D721Med (cell line): ENCODE data around the gene PKD1L1.

ENCODE experiments used
- DNase-seq: peaks from one replicate; pipeline ENCODE4 v3.0.0; 2011; ENCODE audit warnings: low spot score; ENCODE audit not compliant: insufficient read length
- FAIRE-seq: peaks from 2 replicates; lab custom pipeline; 2011; peaks lifted over from hg19 to GRCh38; lab: Jason Lieb, UNC
- TF ChIP-seq, protein P1 (sequence below): IDR thresholded peaks from 2 replicates; pipeline ENCODE4 v1.5.1; 2012; ENCODE audit warnings: mild to moderate bottlenecking, control low read depth; ENCODE audit not compliant: insufficient read depth; ENCODE audit errors: missing control alignments

Gene PKD1L1

GRCh38 chr7:47968847-47969774 lies 20.8 kb upstream of the PKD1L1 start:
- FAIRE-seq, result peak; percentile 71
- DNase-seq, result peak; percentile 58
- TF ChIP-seq, protein P1, sequence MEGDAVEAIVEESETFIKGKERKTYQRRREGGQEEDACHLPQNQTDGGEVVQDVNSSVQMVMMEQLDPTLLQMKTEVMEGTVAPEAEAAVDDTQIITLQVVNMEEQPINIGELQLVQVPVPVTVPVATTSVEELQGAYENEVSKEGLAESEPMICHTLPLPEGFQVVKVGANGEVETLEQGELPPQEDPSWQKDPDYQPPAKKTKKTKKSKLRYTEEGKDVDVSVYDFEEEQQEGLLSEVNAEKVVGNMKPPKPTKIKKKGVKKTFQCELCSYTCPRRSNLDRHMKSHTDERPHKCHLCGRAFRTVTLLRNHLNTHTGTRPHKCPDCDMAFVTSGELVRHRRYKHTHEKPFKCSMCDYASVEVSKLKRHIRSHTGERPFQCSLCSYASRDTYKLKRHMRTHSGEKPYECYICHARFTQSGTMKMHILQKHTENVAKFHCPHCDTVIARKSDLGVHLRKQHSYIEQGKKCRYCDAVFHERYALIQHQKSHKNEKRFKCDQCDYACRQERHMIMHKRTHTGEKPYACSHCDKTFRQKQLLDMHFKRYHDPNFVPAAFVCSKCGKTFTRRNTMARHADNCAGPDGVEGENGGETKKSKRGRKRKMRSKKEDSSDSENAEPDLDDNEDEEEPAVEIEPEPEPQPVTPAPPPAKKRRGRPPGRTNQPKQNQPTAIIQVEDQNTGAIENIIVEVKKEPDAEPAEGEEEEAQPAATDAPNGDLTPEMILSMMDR, result peak; percentile 59

GRCh38 chr7:47967708-47968107 lies 19.4 kb upstream of the PKD1L1 start:
- FAIRE-seq (no peak), DNase-seq (no peak)
- TF ChIP-seq, protein P1, result no peak

DNA sequence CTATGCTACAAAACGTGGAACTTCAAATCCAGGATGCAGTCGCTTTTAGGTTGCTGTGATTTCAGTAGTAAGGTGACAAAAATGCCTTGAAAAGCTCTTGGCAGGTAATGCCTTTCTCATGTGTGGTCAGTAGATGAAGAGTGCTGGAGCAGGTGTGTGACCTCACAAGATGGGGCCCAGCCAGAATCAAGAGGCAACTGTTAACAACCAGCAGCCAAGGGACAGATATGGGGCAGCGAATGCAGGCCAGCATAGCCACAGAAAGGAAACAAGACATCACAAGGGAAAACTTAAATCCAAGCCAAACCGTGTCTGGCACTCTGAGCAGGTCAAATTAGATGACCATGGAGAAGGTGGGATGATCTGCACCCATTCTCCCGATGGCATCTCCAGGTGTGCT lies 18.9 kb upstream of the PKD1L1 start:
- TF ChIP-seq, protein P1, result no peak
- DNase-seq (no peak), FAIRE-seq (no peak)

DNA sequence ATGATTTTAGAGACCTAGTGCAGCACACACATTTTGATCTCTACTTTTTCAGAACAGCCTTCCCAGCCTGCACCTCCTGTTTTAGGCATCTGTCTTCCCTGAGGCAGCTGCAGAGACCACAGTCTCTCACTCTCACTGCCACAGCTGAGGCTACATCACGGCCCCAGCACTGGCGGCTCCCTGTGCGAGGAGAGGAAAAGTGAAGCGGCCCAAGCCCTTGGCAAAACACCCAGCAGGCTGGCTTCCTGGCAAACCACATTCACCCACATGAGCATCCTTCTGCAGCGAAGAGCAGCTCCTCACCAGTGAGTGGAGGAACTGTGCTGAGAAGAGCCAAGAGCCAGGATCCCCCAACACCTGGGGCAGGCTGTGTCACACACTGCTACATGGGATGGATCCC lies 17.2 kb upstream of the PKD1L1 start:
- no peak for FAIRE-seq
- no peak for DNase-seq
- TF ChIP-seq, protein P1, result no peak

DNA sequence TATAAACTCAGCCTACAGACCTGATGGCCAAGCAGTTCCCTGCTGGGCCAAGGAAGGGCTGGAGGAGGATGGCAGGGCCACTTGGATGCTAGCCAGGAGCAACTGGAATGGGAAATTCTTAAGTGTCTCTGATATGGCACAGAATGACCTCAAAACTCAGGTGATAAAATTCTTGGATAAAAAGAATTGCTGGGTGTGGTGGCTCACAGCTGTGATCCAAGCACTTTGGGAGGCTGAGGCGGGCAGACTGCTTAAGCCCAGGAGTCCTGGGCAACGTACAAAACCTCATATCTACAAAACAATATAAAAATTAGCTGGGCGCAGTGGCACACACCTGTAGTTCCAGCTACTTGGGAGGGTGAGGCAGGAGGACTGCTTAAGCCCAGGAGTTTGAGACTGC lies 14.0 kb upstream of the PKD1L1 start:
- FAIRE-seq, result no peak
- no peak for DNase-seq
- TF ChIP-seq, protein P1, result no peak

- TF ChIP-seq, protein P1, result no peak
- DNase-seq (no peak), FAIRE-seq (no peak)
Measured at GRCh38 chr7:47957156-47957555, 8.9 kb upstream of the PKD1L1 start.

DNA sequence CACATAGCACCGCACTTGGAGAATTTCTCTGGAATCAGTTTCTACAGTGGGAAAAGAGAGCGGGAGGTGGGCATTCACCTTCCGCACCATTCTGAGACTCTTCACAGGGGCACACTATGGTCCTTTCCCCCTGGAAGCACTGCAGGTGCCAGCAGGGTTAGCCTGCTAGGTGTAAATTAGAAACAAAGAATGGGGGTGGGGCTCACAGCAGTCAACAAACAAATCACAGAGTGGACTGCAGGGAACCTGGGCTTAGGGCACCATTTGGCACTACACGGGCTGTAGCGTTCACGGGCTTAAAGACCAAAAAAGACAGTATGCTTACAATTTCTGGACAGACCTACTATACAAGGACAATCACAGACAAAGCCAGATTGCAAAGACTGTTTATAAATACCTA lies 8.0 kb upstream of the PKD1L1 start:
- DNase-seq, result no peak
- TF ChIP-seq, protein P1, result no peak
- no peak for FAIRE-seq
